Activated CD8-positive, alpha-beta memory T cell treated with anti-CD3 and anti-CD28 coated beads for 1 hour (primary cell): Measurements from ENCODE around the gene NSRP1.
"Not testable (repeated sequence)": the region's sequence is repeated elsewhere in the genome, so short reads cannot be mapped to it uniquely, and the experiment has no call there.

Experiments used
- DNase-seq, 2 donors: peaks; one replicate each; pipeline ENCODE4 v3.0.0-alpha.2; 2020; ENCODE audit warnings: low read depth in 1 of 2; ENCODE audit errors: extremely low read depth in 1 of 2

The NSRP1 gene

DNA sequence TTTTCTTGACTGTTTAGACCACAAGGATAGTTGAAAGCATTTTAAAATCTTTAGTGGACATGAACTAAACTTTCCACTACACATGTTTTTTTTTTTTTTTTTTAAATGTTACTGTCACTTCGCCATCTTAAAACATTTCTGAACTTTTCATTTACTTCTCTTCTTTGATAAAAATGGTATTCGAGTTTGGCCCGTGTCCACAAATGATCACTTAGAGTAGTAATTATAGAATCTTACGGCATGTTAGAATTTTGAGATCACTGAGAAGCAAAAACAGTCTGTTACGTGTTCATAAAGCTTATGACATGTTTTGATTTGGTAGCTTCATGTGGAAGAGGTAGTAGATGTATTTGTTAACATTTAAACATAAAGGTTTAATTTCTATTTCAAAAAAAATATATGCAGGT lies 1.1 kb downstream of the NSRP1 start:
- no peak for DNase-seq

DNA sequence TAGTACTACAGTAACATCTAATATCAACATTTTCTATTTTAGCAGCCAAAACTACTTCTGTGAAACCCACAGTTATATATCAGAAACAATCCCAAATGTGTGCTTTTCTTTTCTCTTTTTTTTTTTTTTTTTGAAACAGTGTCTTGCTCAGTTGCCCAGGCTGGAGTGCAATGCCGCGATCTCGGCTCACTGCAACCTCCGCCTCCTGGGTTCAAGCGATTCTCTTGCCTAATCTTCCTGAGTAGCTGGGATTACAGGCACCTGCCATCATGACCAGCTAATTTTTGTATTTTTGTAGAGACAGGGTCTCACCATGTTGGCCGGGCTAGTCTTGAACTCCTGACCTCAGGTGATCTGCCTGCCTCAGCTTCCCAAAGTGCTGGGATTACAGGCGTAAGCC lies 2.0 kb downstream of the NSRP1 start:
- DNase-seq: not testable (repeated sequence)

DNA sequence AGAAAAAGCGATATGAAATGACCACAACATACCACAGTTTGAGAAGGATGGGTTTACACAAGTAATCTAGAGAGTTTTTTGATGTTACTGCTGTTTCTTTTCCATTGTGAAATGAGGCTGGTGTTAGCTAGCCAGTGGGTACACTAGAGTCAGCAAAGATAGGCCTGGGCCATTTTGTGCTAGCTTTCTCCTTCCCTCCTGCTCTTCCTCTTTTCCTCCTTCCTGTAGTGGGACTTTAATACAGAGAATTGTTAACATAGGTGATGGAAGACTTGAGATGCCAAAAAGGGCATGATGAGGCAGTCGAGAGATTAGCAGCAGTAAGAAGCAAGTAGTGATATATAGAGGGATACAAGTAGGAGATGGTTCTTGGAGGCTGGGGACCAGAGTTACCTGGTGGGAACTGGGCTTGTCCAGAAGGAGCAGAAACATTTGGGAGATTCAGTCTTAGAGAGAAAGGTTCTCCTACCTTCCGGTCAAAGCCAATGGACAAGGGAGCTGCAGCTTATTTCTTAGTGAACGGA lies 7.7 kb downstream of the NSRP1 start:
- DNase-seq: no peak

DNA sequence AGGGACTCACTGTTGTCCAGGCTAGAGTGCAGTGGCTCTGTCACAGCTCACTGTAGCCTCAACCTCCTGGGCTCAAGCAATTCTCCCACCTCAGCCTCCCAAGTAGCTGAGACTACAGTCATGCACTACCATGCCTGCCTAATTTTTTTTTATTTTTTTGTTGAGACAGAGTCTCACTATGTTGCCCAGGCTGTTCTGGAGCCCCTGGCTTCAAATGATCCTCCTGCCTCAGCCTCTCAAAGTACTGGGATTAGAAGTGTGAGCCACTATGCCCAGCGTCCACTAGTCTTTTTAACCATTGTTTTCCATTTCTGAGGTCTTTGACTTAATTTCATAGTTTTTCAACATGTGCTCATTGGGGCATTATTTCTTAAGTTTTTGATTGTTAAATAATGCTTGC lies 13.5 kb downstream of the NSRP1 start:
- no peak for DNase-seq

DNA sequence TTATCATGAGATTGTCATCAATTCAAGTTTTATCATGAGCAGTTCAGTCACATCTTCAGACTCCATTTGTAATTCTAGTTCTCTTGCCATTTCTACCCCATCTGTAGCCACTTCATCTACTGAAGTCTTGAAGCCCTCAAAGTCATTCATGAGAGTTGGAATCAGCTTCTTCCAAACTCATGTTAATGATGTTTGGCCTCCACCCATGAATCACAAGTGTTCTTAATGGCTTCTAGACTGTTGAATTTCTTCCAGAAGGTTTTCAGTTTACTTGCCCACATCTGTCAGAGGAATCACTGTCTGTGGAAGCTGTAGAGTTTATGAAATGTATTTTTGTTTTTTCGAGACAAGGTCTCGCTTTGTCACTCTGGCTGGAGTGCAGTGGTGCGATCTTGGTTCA lies 16.0 kb downstream of the NSRP1 start:
- no peak for DNase-seq

DNA sequence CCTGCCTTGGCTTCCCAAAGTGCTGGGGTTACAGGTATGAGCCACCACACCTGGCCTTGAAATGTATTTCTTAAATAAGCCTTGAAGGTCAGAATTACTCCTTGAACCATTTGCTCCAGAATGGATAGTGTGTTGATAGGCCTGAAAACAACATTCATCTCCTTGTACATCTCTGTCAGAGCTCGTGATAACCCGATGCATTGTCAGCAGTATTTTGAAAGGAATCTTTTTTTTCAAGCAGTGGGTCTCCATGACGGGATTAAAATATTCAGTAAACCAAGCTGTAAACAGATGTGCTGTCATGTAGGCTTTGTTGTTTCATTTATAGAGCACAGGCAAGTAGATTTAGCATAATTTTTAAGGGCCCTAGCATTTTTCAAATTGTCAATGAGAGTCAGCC lies 16.6 kb downstream of the NSRP1 start:
- DNase-seq: no peak

DNA sequence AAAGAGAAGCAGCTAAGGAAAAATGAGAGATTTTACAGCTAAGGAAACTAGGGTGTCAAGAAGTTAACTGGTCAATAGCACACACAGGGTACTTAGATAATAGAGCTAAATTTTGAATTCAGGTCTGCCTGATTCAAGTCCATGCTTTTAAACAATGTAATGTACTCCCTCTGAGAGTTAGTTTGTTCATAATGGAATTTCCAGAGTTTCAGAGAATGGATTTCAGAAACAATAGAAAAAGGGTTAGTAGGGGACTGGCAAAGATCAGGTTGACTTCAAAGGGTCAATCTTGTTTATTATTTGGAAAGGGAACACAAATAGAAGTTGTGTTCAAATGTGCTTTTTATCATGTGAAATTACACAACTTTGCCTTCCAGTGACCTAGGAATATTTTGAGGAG lies 17.9 kb downstream of the NSRP1 start:
- DNase-seq: no peak

DNA sequence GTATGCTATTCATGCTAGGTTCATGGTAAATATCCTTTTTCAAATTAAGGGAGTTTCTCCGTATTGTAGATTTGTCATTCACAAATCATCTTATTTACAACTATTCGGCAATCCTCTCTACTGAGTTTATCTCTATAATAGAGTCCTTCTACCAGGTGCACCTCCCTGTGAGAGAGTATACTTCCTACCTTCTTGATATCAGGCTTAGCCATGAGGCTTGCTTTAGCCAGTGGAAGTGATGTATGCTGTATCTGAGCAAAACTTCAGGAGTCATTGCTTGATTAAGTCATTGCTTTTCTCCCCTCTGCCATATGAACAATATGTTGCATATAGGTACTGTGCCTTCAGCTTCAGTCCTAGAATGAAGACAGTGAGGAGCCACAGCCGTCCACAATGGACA lies 20.5 kb downstream of the NSRP1 start:
- DNase-seq: no peak

DNA sequence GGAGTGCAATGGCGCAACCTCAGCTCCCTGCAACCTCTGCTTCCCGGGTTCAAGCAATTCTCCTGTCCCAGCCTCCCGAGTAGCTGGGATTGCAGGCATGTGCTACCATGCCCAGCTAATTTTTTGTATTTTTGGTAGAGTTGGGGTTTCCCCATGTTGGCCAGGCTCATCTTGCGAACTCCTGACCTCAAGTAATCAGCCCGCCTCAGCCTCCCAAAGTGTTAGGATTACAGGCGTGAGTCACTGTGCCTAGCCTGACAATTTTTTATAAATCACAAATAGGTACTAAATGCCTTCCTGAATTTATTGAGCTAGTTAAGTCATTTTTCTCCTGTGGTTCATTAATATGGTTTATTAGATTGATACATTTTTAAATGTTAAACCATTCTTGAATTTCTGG lies 31.2 kb downstream of the NSRP1 start:
- not testable (repeated sequence) for DNase-seq

DNA sequence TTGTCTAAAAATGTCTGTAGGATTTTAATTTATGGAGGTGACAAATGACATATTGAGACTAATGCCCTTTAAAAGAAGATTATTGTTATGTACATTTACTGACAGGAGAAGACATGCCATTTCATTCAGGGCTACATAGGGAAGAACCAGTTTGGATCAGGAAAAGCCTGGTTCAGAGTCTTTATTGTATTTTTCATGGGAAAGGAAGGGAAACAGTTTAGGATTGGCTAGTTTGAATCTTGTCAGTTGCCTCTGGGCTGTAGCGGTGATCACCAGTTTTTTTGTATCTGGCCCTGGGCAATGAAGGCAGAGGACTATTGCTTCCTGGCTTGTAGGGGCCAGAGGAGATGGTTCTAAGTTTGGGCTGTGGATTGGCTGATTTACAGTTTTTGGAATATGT lies 31.8 kb downstream of the NSRP1 start:
- no peak for DNase-seq

DNA sequence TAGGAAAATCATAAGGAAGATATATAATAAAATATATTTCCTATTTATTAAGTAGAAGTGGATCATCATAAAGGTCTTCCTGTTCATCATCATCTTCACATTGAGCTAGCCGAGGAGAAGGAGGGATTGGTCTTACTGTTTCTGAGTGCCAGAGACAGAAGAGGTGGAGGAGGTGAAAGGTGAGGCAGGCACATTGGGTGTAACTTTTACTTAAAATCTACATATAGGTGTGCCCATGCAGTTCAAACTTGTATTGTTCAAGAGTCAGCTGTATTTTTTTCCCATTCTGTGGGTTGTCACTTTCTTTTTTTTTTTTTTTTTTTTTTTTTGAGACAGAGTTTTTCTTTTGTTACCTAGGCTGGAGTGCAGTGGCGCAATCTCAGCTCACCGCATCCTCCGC lies 34.9 kb downstream of the NSRP1 start:
- DNase-seq: no peak

DNA sequence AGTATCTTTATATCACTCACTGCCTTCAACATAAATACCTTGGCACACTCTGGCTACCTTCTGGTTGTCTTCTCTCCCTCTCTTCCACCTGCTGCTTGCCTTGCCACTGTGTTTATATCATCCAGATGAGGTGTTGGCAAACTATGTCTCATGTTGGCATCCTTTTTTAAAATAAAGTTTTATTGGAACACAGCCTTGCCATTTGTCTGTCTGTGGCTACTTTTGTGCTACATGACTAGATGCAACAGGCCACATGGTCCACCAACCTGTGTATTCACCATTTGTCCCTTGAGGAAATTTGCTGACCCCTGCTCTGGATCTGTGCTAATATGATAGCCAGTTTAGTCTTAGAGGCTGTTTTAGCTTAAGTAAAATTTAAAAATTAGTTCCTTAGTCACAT lies 36.8 kb downstream of the NSRP1 start:
- DNase-seq: no peak

DNA sequence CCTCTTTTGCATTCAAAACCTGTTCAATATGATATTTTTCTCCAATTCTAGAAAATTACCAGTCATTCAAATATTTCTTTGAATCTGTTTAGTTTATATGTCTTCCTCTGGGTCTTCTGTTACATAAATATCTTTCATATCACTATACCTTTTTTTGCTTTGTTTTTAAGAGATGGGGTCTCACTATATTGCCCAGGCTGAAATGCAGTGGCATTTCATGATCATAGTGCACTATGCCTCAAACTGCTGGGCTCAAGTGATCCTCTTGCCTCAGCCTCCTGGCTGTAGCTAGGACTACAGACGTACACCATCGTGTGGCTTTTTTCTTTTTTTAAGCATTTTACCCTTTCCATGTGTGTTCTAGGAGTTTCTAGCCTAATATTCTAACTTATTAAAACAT lies 38.8 kb downstream of the NSRP1 start:
- DNase-seq: no peak

DNA sequence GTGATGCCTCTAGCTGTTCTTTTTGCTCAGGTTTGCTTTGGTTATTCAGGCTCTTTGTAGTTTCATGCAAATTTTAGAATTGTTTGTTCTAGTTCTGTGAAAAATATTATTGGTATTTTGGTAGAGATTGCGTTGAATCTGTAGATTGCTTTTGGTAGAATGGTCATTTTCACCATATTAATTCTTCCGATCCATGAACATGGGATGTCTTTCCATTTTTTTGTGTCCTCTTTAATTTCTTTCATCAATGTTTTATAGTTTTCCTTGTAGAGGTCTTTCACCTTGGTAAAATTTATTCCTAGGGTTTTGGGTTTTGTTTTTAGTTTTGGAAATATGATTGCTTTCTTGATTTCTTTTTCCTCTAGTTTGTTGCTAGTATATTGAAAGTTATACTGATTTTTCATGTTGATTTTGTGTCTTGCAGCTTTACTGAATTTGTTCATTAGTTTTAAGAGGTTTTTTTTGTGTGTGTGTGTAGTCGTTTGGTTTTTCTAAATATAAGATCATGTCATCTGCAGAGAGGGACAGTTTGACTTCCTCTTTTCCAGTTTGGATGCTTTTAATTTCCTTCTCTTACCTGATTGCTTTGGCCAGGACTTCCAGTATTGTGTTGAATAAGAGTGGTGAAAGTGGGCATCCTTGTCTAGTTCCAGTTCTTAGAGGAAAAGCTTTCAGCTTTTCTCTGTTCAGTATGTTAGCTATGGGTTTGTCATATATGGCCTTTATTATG lies 42.4 kb downstream of the NSRP1 start:
- no peak for DNase-seq

DNA sequence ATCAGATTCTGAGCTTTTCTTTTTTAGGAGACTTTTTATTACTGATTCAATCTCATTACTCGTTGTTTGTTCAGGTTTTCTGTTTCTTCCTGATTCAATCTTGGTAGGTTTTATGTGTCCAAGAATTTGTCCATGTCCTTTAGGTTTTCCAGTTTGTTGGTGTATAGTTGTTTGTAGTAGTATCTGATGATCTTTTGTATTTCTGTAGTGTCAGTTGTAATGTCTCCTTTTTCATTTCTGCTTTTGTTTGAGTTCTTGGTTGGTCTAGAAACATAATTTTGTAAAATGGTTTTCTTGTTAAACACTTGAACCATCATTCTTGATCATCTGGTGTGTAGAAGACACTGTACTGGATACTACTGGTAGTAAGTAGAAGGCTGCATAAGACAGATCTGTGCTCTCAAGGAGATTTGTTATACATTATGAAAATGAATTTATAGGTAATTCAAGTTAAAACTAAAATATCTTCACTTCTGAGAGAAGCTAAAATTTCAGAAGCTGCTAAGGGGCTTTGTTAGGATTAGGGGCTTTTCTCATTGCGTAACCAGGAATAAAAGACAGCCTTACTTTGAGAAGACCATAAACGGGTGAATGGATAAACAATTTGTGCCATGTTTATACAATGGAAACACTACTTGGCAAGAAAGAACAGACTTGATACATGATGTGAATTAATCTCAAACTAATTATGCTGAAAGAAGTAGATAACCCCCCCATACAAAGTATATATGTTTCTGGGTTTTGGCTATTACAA lies 44.0 kb downstream of the NSRP1 start:
- DNase-seq: no peak

DNA sequence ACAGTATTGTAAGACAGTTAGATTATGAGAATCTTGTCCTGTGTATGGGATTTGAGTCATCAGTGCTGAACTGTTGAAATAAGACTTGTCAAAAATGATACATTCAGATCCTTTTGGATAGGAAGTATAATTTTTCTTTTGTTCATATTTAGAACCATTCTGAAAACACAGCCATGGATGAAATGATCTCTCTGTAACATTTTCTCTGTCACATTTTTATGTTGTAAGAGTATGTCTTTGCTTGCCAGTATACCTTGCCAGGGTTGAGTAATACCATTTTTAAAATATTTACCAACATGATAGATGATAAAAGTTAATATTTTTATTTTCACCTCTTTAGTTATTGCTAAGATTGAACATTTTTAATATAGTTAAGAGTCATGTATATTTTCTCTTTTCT lies 45.0 kb downstream of the NSRP1 start:
- DNase-seq: no peak

DNA sequence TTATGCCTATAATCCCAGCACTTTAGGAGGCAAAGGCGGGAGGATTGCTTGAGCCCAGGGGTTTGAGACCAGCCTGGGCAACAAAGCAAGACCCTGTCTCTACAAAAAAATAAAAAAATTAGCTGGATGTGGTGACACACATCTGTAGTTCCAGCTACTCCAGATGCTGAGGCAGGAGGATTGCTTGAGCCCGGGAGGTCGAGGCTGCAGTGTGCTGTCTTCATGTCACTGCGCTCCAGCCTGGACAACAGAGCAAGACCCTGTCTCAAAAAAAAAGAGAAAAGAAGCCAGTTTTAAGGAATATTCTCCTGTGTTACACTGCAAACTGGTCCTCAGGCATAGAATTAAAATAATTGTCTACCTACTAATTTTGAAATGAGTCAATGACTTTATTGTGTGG lies 47.9 kb downstream of the NSRP1 start:
- DNase-seq: no peak

DNA sequence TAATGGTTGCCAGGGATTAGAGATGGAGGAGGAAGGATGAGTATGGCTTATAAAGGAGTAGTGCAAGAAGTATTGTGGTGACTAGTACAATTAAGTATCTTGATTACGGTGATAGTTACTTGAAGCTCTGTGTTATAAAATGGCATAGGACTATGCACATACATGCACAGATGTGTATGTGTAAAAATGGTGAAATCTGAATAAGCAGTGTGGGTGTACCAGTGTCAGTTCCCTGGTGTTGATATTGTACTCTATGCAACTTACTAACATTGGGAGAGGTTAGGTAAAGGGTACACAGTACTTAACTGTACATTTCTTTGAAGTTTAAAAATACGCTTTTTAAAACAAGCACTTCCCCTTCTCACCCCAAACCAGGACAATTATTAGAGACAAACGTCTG lies 48.5 kb downstream of the NSRP1 start:
- DNase-seq: no peak

DNA sequence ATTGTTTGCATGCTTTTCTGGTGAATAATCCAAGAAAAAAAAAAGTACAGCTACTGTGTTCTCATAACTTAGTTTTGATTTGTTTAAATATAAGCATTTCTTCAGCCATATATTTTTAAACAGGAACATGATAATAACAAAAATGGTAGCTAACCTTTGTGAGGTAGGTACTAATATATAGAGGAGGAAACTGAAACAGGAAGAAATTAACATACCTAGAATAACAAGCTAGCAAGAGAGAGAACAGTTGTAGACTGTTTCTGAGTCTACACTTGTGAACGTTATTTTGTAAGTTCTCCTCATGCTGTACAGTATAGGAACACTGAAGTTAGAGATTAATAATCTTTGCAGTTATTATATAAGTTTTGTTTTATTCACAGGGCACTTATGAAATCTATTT lies 49.3 kb downstream of the NSRP1 start:
- no peak for DNase-seq

DNA sequence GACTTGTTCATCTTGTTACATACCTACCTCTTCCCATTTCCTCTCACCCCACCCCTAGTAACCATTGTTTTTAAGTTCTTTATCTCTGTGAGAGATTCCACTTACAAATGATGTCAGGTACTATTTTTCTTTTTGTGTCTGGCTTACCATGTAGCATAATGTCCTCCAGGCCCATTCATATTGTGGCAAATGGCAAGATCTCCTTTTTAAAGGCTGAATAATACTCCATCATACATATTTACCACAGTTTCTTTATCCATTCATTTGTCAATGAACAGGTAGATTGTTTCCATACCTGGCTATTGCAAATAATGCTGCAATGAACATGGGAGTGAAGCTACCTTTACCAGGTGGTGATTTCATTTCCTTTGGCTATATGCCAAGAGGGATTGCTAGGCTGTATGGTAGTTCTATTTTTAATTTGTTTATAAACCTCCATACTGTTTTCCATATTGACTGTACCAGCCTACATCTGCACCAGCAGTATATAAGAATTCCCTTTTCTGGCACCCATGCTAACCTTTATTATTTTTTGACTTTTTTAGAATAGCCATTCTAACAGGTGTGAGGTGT lies 53.9 kb downstream of the NSRP1 start:
- DNase-seq: no peak

DNA sequence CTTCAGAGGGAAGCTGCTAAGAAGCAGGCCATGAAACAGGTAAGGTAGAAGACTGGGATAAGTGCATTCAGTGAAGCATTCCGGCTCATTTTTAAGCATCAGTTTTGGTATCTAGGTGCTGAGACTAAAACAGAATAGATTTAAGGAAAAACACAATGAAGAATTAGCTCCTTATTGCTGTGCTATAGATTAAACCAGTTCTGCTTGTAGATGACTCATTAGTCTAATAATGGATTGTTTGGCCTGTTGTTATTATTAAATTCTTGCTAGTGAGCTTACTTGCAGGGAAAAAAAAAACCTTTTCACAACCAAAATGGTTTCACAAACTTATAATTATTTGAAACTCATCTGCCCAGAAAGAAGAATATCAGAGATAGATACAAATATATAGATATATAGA lies 55.9 kb downstream of the NSRP1 start:
- no peak for DNase-seq

DNA sequence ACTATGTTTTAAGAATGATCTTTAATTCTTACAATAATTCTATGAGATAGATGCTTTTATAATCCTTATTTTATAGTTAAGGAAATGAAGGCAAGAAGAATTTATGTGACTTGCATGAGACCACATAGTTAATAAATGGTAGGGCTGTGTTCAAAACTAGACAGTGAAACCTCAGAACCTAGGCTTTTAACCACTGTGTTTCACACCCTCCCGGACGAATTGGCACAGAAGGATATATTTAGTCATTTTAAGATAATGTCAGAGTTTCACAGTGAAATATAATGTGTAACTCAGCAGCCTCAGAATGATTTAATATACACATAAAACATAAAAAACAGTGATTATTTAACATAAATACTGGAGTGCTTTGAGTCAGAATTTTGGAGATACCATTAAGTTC lies 57.0 kb downstream of the NSRP1 start:
- DNase-seq: no peak
